ENCODE results near the gene SMAD4.

DNA sequence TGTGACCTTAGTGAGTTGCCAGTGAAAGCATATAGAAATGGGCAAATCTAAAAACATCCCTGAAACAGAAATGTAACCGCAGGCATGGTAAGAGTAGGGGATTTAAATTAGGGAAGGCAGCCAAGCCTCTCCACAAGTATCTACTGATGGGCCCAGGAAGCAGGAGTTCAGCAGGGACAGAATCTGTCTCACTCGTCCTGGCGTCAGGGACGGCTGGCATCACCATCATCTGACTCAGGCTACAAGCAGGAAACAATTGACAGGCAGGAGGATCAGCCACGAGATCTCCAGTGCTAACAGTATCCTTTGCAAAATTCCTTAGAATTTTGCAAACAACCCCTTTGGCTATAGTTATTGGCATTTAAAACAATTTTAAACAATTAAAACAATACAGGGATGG lies 61.3 kb downstream of the SMAD4 start:
- TF ChIP-seq CTCF (IDR thresholded peaks at IDR 0.05 in 8 of 11, conservative IDR thresholded peaks at IDR 0.05 in 3 of 11) (no peak), POLR2AphosphoS5 (IDR thresholded peaks at IDR 0.05) (no peak), POLR2A (IDR thresholded peaks at IDR 0.05) (no peak)
